H1 (cell line): Measurements from ENCODE around the gene SLC9A3. TPM values are rescaled to one million over a fixed set of nuclear protein-coding genes. Genes with fewer than 3 reads are reported as not detected.

ENCODE experiments used
- CTCF ChIA-PET: fragments of 300-600 bp; sonication (Branson Sonifier 250); formaldehyde crosslinking; loops from one replicate; lab custom pipeline; 2021; ENCODE audit not compliant: partially characterized antibody; lab: Charles Lee
- POLR2A ChIA-PET: fragments of 300-600 bp; sonication (Branson Sonifier 250); formaldehyde crosslinking; loops from one replicate; lab custom pipeline; 2021; ENCODE audit warnings: inconsistent platforms; ENCODE audit not compliant: partially characterized antibody; lab: Charles Lee
- DNase-seq, 2 experiments: peaks; one replicate each; pipeline versions ENCODE4 v3.0.0 to v3.0.0-alpha.2; 2010 to 2022; ENCODE audit warnings: low spot score in 2 of 2, low read depth in 1 of 2, mixed read lengths in 1 of 2
- FAIRE-seq: peaks from 2 replicates; lab custom pipeline; 2011; peaks lifted over from hg19 to GRCh38; lab: Jason Lieb, UNC
- H2AFZ ChIP-seq: 2 replicates; pipeline ENCODE4 v1.8.1; 2012; ENCODE audit warnings: low read length, inconsistent platforms
- H2AK5ac ChIP-seq: 2 replicates; pipeline ENCODE4 v1.6.1; 2013; ENCODE audit warnings: low read depth, low read length
- H2BK120ac ChIP-seq: replicated peaks from 2 replicates; pipeline ENCODE3; 2013; ENCODE audit warnings: low read depth, low read length, inconsistent platforms
- H2BK12ac ChIP-seq: 2 replicates; pipeline ENCODE4 v1.6.1; 2013; ENCODE audit warnings: low read depth, low read length
- H2BK15ac ChIP-seq: 2 replicates; pipeline ENCODE4 v1.6.1; 2013; ENCODE audit warnings: low read length
- H2BK20ac ChIP-seq: 2 replicates; pipeline ENCODE4 v1.6.1; 2013; ENCODE audit warnings: low read length
- H2BK5ac ChIP-seq: 2 replicates; pipeline ENCODE4 v1.6.1; 2013; ENCODE audit warnings: low read depth, low read length
- H3K14ac ChIP-seq: 2 replicates; pipeline ENCODE4 v1.6.1; 2013; ENCODE audit warnings: inconsistent platforms; ENCODE audit not compliant: insufficient read length
- H3K18ac ChIP-seq: 2 replicates; pipeline ENCODE4 v1.6.1; 2013; ENCODE audit warnings: low read length; ENCODE audit errors: extremely low read depth
- H3K23ac ChIP-seq: 2 replicates; pipeline ENCODE4 v1.6.1; 2013; ENCODE audit warnings: inconsistent platforms; ENCODE audit not compliant: insufficient read length
- H3K23me2 ChIP-seq: 2 replicates; pipeline ENCODE4 v1.6.1; 2013; ENCODE audit warnings: low read depth, low read length
- H3K27ac ChIP-seq: 2 replicates; pipeline ENCODE4 v1.6.1; 2011; ENCODE audit warnings: low read depth, low read length, inconsistent platforms
- H3K27me3 ChIP-seq, 4 experiments: replicated peaks in 1 of 4; 1 replicate in 1 of 4; 2 replicates in 3 of 4; pipeline versions ENCODE4 v1.6.1 to v1.8.1; 2011 to 2013; ENCODE audit warnings: low read length in 3 of 4, mild to moderate bottlenecking in 3 of 4, inconsistent platforms in 2 of 4, mixed read lengths in 2 of 4, moderate library complexity in 1 of 4; ENCODE audit not compliant: control insufficient read depth in 3 of 4, insufficient read depth in 3 of 4; ENCODE audit errors: extremely low read depth in 1 of 4
- H3K36me3 ChIP-seq, 4 experiments: 2 replicates each; pipeline versions ENCODE4 v1.6.1 to v1.8.1; 2011 to 2013; ENCODE audit warnings: mild to moderate bottlenecking in 4 of 4, low read length in 3 of 4, moderate library complexity in 2 of 4, control low read depth in 1 of 4, inconsistent platforms in 1 of 4; ENCODE audit not compliant: insufficient read depth in 4 of 4, control insufficient read depth in 2 of 4
- H3K4ac ChIP-seq: replicated peaks from 2 replicates; pipeline ENCODE3; 2013; ENCODE audit warnings: low read length, low read depth, mixed read lengths, inconsistent platforms; ENCODE audit not compliant: insufficient read length
- H3K4me1 ChIP-seq, 4 experiments: replicated peaks in 1 of 4; 1 replicate in 1 of 4; 2 replicates in 3 of 4; pipeline versions ENCODE4 v1.6.1 to v1.8.1; 2011 to 2013; ENCODE audit warnings: low read length in 3 of 4, inconsistent platforms in 2 of 4, mixed read lengths in 1 of 4; ENCODE audit not compliant: insufficient read depth in 4 of 4, control insufficient read depth in 3 of 4
- H3K4me2 ChIP-seq, 2 experiments: 2 replicates each; pipeline versions ENCODE4 v1.6.1 to v1.8.1; 2011 to 2013; ENCODE audit warnings: low read depth in 2 of 2, low read length in 2 of 2, control low read depth in 1 of 2, inconsistent platforms in 1 of 2, mild to moderate bottlenecking in 1 of 2; ENCODE audit not compliant: insufficient read depth in 1 of 2
- H3K4me3 ChIP-seq, 4 experiments: fragments of 200-600, 300-600 bp in 1 of 4; sonication (generic), shearing (Covaris generic), sonication (Bioruptor Twin) in 1 of 4; 2 replicates each; pipeline versions ENCODE4 v1.5.1 to v1.8.1; 2011 to 2016; ENCODE audit warnings: low read length in 4 of 4, low read depth in 3 of 4, control low read depth in 2 of 4, inconsistent platforms in 2 of 4, mild to moderate bottlenecking in 2 of 4, mixed read lengths in 1 of 4, moderate library complexity in 1 of 4; ENCODE audit not compliant: insufficient read depth in 2 of 4; ENCODE audit errors: extremely low read depth in 1 of 4
- H3K56ac ChIP-seq: replicated peaks from 2 replicates; pipeline ENCODE3; 2013; ENCODE audit warnings: low read depth, mild to moderate bottlenecking, mixed read lengths, low read length, inconsistent platforms; ENCODE audit not compliant: insufficient read length
- H3K79me1 ChIP-seq: 2 replicates; pipeline ENCODE4 v1.6.1; 2013; ENCODE audit warnings: low read depth, low read length, control low read depth
- H3K79me2 ChIP-seq, 2 experiments: 2 replicates each; pipeline versions ENCODE4 v1.6.1 to v1.8.1; 2012 to 2013; ENCODE audit warnings: low read length in 2 of 2, mild to moderate bottlenecking in 2 of 2, inconsistent platforms in 1 of 2; ENCODE audit not compliant: insufficient read depth in 2 of 2, control insufficient read depth in 1 of 2
- H3K9ac ChIP-seq, 4 experiments: replicated peaks in 1 of 4; 1 replicate in 1 of 4; 2 replicates in 3 of 4; pipeline versions ENCODE4 v1.6.1 to v1.8.1; 2011 to 2013; ENCODE audit warnings: low read depth in 3 of 4, low read length in 3 of 4, control low read depth in 2 of 4, mild to moderate bottlenecking in 2 of 4, moderate library complexity in 2 of 4, inconsistent platforms in 1 of 4; ENCODE audit errors: extremely low read depth in 1 of 4
- H3K9me3 ChIP-seq, 2 experiments: 2 replicates each; pipeline versions ENCODE4 v1.6.1 to v1.8.1; 2012 to 2013; ENCODE audit warnings: mild to moderate bottlenecking in 2 of 2, moderate library complexity in 2 of 2, control low read depth in 1 of 2, inconsistent platforms in 1 of 2, low read depth in 1 of 2, low read length in 1 of 2, mixed read lengths in 1 of 2; ENCODE audit not compliant: insufficient read depth in 2 of 2
- H4K20me1 ChIP-seq, 2 experiments: replicated peaks in 1 of 2; 2 replicates each; pipeline versions ENCODE3 to v1.8.1; 2011 to 2013; ENCODE audit warnings: inconsistent platforms in 2 of 2, low read length in 2 of 2, mild to moderate bottlenecking in 1 of 2; ENCODE audit not compliant: insufficient read depth in 2 of 2, control insufficient read depth in 1 of 2
- H4K5ac ChIP-seq: 2 replicates; pipeline ENCODE4 v1.6.1; 2013; ENCODE audit warnings: low read length, low read depth, mixed read lengths, inconsistent platforms; ENCODE audit not compliant: insufficient read length
- H4K8ac ChIP-seq: 2 replicates; pipeline ENCODE4 v1.8.0; 2013; ENCODE audit warnings: mild to moderate bottlenecking, moderate library complexity, low read length, inconsistent platforms; ENCODE audit not compliant: insufficient read depth; ENCODE audit errors: extremely low read depth
- H4K91ac ChIP-seq: replicated peaks from 2 replicates; pipeline ENCODE3; 2013; ENCODE audit warnings: low read length, mixed read lengths, inconsistent platforms; ENCODE audit not compliant: insufficient read length
- ASH2L ChIP-seq: fragments of 200-600, 300-600 bp; sonication (generic); IDR thresholded peaks from one replicate; pipeline ENCODE4 v1.7.1; 2017; ENCODE audit warnings: low read length
- ATF3 ChIP-seq: IDR thresholded peaks from 2 replicates; pipeline ENCODE4 v1.6.1; 2011; ENCODE audit warnings: low read depth, mild to moderate bottlenecking, low read length; ENCODE audit not compliant: insufficient read depth
- CBX5 ChIP-seq: fragments of 300-800, 300-1000 bp; sonication (generic); IDR thresholded peaks from 2 replicates; pipeline ENCODE4 v1.7.1; 2016; ENCODE audit warnings: antibody characterized with exemption, low read length, low read depth
- CBX8 ChIP-seq: fragments of 300-800, 300-1000 bp; sonication (generic); IDR thresholded peaks from 2 replicates; pipeline ENCODE4 v1.7.1; 2016; ENCODE audit warnings: low read depth, low read length, borderline replicate concordance
- CEBPB ChIP-seq: IDR thresholded peaks from 2 replicates; pipeline ENCODE4 v1.6.1; 2012; ENCODE audit warnings: low read depth, low read length
- FOSL1 ChIP-seq: IDR thresholded peaks from 2 replicates; pipeline ENCODE4 v1.6.1; 2011; ENCODE audit warnings: mild to moderate bottlenecking, low read depth, low read length, moderate library complexity; ENCODE audit not compliant: insufficient read depth
- KDM5A ChIP-seq: fragments of 200-600 bp; IDR thresholded peaks from 2 replicates; pipeline ENCODE4 v1.7.1; 2012; ENCODE audit warnings: mild to moderate bottlenecking, low read length, inconsistent platforms, mixed read lengths
- POLR2A ChIP-seq, 2 experiments: IDR thresholded peaks; 1 replicate in 1 of 2; 2 replicates in 1 of 2; pipeline ENCODE4 v1.6.1; 2011; ENCODE audit warnings: low read depth in 2 of 2, low read length in 2 of 2, mild to moderate bottlenecking in 2 of 2; ENCODE audit errors: control extremely low read depth in 1 of 2
- SAP30 ChIP-seq: fragments of 300-600 bp; sonication (generic); IDR thresholded peaks from 2 replicates; pipeline ENCODE4 v1.7.1; 2012; ENCODE audit warnings: low read length, moderate library complexity, mild to moderate bottlenecking, inconsistent platforms; ENCODE audit not compliant: insufficient read depth, insufficient replicate concordance
- SIN3A ChIP-seq, 2 experiments: IDR thresholded peaks in 1 of 2; conservative IDR thresholded peaks in 1 of 2; 2 replicates each; pipeline ENCODE4 v1.6.1; 2011 to 2012; ENCODE audit warnings: low read length in 2 of 2, improper control_type of control experiment in 1 of 2, low read depth in 1 of 2, mild to moderate bottlenecking in 1 of 2
- SRF ChIP-seq: IDR thresholded peaks from 2 replicates; pipeline ENCODE4 v1.6.1; 2011; ENCODE audit warnings: mild to moderate bottlenecking, low read depth, low read length, moderate library complexity
- YY1 ChIP-seq: IDR thresholded peaks from 2 replicates; pipeline ENCODE4 v1.6.1; 2011; ENCODE audit warnings: low read depth, mild to moderate bottlenecking, low read length
- ZNF274 ChIP-seq: IDR thresholded peaks from 2 replicates; pipeline ENCODE4 v1.7.0; 2012; ENCODE audit warnings: low read length, borderline replicate concordance; ENCODE audit errors: extremely low read depth
- WGBS, 2 experiments: shearing (Covaris generic) in 1 of 2; methylation state at CpG; one replicate each; pipeline versions ENCODE4 v1.1.6 to v1.1.7; 2013 to 2015; ENCODE audit warnings: low lambda C conversion rate in 2 of 2, mixed read lengths in 2 of 2, inconsistent platforms in 1 of 2, low coverage in 1 of 2, missing lambda C conversion rate in 1 of 2; ENCODE audit not compliant: insufficient replicate concordance in 2 of 2, insufficient coverage in 1 of 2, insufficient read length in 1 of 2; ENCODE audit errors: extremely low coverage in 1 of 2, missing lambda C conversion rate in 1 of 2; 5-methylcytosine and 5-hydroxymethylcytosine counted together
- polyA plus RNA-seq, 7 experiments: library from polyadenylated mRNA; depleted of rRNA in 3 of 7; stranded (reverse) in 5 of 7; unstranded in 2 of 7; fragments of >200 nt in 5 of 7; fragments of 200-250 nt in 2 of 7; gene quantifications; 1 replicate in 5 of 7; 2 replicates in 1 of 7; 4 replicates in 1 of 7; pipeline versions ENCODE4 v1.2.1 to v1.2.3, GENCODE V29; 2011 to 2013; ENCODE audit warnings: missing spikeins in 2 of 7, mixed read lengths in 2 of 7
- total RNA-seq: library from RNA; stranded (reverse); fragmentation: NEBNext Ultra II Directional; extraction: Animal tissue kit (Norgen Biotek cat#: 25700); gene quantifications from 2 replicates; pipeline ENCODE4 v1.2.1, GENCODE V29; 2021

Gene SLC9A3
- total and polyA plus RNA-seq, 2 of the 8 experiments (the other 6 are each of a cell fraction or from before 2014, with no cell fraction given) = 0.95 to 1.0 TPM

- H3K9me3 ChIP-seq = peaks cover 0 to 3% of the 10 kb centered on the region in 2 experiments; a peak in 1 of 4 replicates
- DNase-seq (no peak), FAIRE-seq (no peak)
- H3K79me2 ChIP-seq = no peaks in the 10 kb centered on the region
- H3K18ac ChIP-seq = no peak overlapping the region
- no peak overlapping the region for H3K27ac ChIP-seq
- H2BK120ac ChIP-seq = no peak overlapping the region
- no peak overlapping the region for H2BK5ac ChIP-seq
- no peak overlapping the region for H2AFZ ChIP-seq
- H3K23me2 ChIP-seq = peaks cover 10% of the 10 kb centered on the region; the same call in 1 of the 2 replicates
- H4K20me1 ChIP-seq = peaks cover 0 to 4% of the 10 kb centered on the region in 2 experiments
- no peaks in the 10 kb centered on the region for H3K36me3 ChIP-seq
- POLR2A ChIA-PET = interaction anchor here (0.6 kb wide), 1 partner anchor 30 kb away, joined by 3 read pairs; no protein-coding TSS in a partner anchor
- 92% methylated on average over 39 of the region's 39 CpGs; no CpG with 5 or more reads in 1 of the 2 experiments for WGBS, 2 experiments
- H3K4ac ChIP-seq = no peak overlapping the region
- no peak overlapping the region for H4K91ac ChIP-seq
- H3K9ac ChIP-seq = no peak overlapping the region
- no peaks in the 10 kb centered on the region for H3K27me3 ChIP-seq
- H2AK5ac ChIP-seq = no peak overlapping the region
- no peak overlapping the region for H3K4me3 ChIP-seq
- H4K5ac ChIP-seq = no peak overlapping the region
- H2BK12ac ChIP-seq = no peak overlapping the region
- H3K79me1 ChIP-seq = no peaks in the 10 kb centered on the region
- CTCF ChIA-PET = interaction anchor here (1.0 to 9.7 kb wide), 6 partner anchors 11 to 114 kb away, joined by 3 to 99 read pairs (median 4); no protein-coding TSS in a partner anchor
- H3K14ac ChIP-seq = no peak overlapping the region
- H3K4me2 ChIP-seq = no peak overlapping the region
- peaks cover 0 to 3% (median 1%) of the 10 kb centered on the region in 4 experiments; a peak in 2 of 7 replicates for H3K4me1 ChIP-seq
- no peak overlapping the region for H3K23ac ChIP-seq
- H3K56ac ChIP-seq = no peak overlapping the region
- no peak overlapping the region for H2BK20ac ChIP-seq
- H4K8ac ChIP-seq = peak overlapping the region; percentile 57; the same call in 1 of the 2 replicates
- H2BK15ac ChIP-seq = no peak overlapping the region
- TF ChIP-seq ASH2L (no peak), SIN3A (conservative IDR thresholded peaks at IDR 0.05 in 1 of 2, IDR thresholded peaks at IDR 0.05 in 1 of 2; ENCODE audit: low read depth in 1 of 2, low read length in 2 of 2) (no peak), KDM5A (no peak), CBX8 (no peak), FOSL1 (no peak), SRF (no peak), POLR2A (IDR thresholded peaks at IDR 0.05; ENCODE audit: control extremely low read depth in 1 of 2, low read depth in 2 of 2, low read length in 2 of 2) (no peak), SAP30 (no peak), CEBPB (no peak), CBX5 (no peak), ZNF274 (no peak), YY1 (no peak), ATF3 (no peak)
These were observed 96.7 kb downstream of the SLC9A3 start for GRCh38 chr5:427415-428087.
